ENCODE measurements around the gene KDM5B.
"Not testable (repeated sequence)": the region's sequence is repeated elsewhere in the genome, so short reads cannot be mapped to it uniquely, and the experiment has no call there.

The KDM5B gene

GRCh38 chr1:202807926-202808757, at the start of gene KDM5B:
KDM5B (minus strand) TSS chr1:202808421; CDS start chr1:202808305, 116 bp downstream.
- DNase-seq = peak; percentile 79

GRCh38 chr1:202857136-202857610, 49.0 kb upstream of the KDM5B start:
- no peak for DNase-seq

GRCh38 chr1:202856014-202856413, 47.8 kb upstream of the KDM5B start:
- no peak for DNase-seq

- no peak for DNase-seq
Measured at GRCh38 chr1:202854787-202855186, 46.6 kb upstream of the KDM5B start.

- DNase-seq = peak; percentile 60
Measured at GRCh38 chr1:202852163-202852904, 44.1 kb upstream of the KDM5B start.

- no peak for DNase-seq
Measured at GRCh38 chr1:202850593-202851362, 42.6 kb upstream of the KDM5B start.

GRCh38 chr1:202848191-202848542, 39.9 kb upstream of the KDM5B start:
- no peak for DNase-seq

- no peak for DNase-seq
Measured at GRCh38 chr1:202844935-202845334, 36.7 kb upstream of the KDM5B start.

- no peak for DNase-seq
Measured at GRCh38 chr1:202844259-202844658, 36.0 kb upstream of the KDM5B start.

GRCh38 chr1:202843081-202843480, 34.9 kb upstream of the KDM5B start:
- no peak for DNase-seq

- DNase-seq = no peak
Measured at GRCh38 chr1:202837746-202838262, 29.6 kb upstream of the KDM5B start.

GRCh38 chr1:202836623-202837403, 28.6 kb upstream of the KDM5B start:
- no peak for DNase-seq

GRCh38 chr1:202835548-202836072, 27.4 kb upstream of the KDM5B start:
- DNase-seq = peak; percentile 9

GRCh38 chr1:202834771-202835547, 26.7 kb upstream of the KDM5B start:
- DNase-seq = peak; percentile 49

- DNase-seq = no peak
Measured at GRCh38 chr1:202831906-202832305, 23.7 kb upstream of the KDM5B start.

- not testable (repeated sequence) for DNase-seq
Measured at GRCh38 chr1:202829223-202829622, 21.0 kb upstream of the KDM5B start.

- DNase-seq = no peak
Measured at GRCh38 chr1:202825748-202826147, 17.5 kb upstream of the KDM5B start.

GRCh38 chr1:202821467-202821866, 13.2 kb upstream of the KDM5B start:
- DNase-seq = no peak

GRCh38 chr1:202818819-202819218, 10.6 kb upstream of the KDM5B start:
- no peak for DNase-seq

GRCh38 chr1:202815120-202815519, 6.9 kb upstream of the KDM5B start:
- DNase-seq = no peak
